GM21423 (cell line): Measurements from ENCODE around the gene TEAD1.

Experiments used
- ATAC-seq: cut with Tn5 transposase; IDR thresholded peaks from one replicate; pipeline ENCODE4 v1.9.1; 2021; ENCODE audit warnings: mild to moderate bottlenecking, moderate library complexity; ENCODE audit not compliant: unreplicated experiment

Gene TEAD1

GRCh38 chr11:12827929-12828812 lies 153.9 kb downstream of the TEAD1 start:
- ATAC-seq, result no peak

DNA sequence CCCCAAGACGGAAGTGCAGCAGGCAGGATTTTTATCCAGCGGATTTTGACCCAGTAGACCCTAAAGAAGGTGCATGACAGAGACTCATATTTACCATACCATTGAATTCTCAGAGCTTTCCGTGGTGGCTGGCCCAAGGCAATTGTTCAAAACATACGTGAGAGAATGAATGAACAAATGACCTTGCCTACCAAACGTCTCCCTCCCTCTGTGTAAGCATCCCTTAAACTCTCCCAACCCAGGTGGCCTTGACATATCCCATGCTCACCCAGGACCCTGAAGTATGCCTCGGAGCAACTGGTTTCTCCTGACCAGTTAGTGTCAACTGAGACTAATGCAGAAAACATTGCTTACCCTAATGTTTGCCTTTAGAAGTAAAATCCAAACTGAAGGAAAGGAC lies 154.9 kb downstream of the TEAD1 start:
- ATAC-seq, result no peak

DNA sequence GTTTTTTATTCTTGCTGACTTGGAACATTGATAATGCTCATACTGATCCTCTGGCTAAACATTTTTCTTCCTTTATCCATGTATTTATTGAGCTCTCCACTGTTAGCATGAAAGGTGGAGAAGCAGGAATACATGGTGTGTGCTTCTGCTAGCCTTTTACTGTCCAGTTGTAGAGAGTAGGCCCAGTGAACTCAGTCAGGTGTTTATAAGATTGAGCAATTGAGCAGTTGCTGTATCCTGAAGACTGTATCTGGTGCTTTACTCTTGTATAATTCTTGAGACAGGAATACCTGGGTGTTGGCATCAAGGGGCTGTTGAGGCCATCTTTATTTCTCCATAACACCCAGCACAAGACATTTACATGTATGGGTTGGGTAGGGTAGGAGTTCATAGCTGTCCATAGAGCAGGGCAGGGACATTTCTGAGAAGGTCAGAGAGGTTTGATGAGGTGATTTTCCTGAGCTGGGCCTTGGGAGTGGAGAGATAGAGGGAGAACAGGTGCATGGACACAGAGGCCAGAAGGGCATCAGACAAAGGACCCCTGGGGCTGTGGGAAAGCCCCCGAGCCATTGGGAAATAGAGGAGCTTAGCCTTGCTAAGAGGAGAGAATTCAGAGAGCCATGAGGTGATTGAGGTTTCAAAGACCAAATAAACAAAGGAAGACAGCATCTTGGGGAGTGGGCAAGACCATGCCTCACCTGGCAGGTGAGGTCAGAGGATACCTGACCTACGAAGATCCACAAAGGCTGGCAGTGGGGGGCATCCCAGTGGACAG lies 155.5 kb downstream of the TEAD1 start:
- no peak for ATAC-seq

DNA sequence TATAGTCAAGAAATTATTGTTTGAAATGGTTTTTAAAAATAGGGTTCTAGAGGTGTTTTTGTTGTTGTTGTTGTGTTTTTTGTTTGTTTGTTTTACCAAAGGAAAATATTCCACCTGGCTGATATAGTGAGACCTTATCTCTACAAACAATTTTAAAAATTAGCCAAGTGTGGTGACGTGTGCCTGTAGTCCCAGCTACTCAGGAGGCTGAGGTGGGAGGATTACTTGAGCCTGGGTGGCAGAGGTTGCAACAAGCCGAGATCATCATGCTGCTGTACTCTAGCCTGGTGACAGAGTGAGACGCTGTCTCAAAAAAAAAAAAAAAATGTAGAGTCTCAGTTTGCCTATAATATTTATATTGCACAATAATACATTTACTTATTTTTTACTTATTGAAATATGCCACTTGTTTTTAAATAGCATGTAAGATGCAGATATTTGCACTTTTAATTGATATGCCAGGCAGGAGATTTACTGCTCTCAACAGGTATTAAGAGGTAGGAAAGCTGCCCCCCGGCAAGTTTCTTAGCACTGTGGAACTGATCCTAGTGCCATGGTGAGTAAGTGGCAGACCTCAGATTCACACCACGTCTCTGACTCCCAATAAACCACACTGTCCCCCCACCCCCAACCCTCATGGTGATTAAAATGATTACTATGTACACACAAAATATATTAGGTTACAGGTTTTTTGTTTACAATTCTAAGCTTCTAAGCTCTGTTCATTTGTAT lies 157.4 kb downstream of the TEAD1 start:
- no peak for ATAC-seq

- ATAC-seq, result no peak
These were observed 158.4 kb downstream of the TEAD1 start for GRCh38 chr11:12832480-12833224.

DNA sequence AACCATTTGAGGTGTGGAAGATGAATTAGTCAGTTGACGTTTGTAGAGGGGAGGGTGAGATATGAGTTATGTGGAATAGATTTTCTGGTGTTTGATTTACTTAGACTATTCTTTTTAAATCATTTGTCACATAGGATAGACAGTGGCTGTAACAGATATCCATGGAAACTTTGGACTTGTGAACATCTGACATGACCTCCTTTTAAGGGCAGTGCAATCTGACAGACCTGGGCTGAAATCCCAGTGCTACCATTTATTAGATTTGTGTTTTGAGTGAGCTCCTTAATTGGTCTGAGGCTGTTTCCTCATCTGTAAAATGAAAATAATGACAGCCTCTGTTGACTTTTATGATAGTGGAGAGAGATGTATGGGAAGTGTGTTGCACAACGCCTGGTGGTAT lies 159.9 kb downstream of the TEAD1 start:
- ATAC-seq, result no peak

DNA sequence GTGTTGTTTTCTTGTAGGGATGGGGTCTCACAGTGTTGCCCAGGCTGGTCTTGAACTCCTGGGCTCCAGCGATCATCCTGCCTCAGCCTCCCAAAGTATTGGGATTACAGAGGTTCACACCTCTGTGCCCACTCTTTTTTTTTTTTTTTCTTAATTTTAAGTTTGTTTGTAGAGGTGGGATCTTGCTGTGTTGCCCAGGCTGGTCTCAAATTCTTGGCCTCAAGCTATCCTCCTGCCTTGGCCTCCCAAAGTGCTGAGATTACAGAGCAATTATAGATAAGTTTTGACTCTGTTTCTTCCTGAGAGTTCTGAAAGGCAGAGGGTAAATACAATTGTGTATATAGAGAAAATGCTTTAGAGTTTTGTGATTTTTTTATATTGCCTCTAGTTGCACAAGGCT lies 160.4 kb downstream of the TEAD1 start:
- ATAC-seq, result no peak

- no peak for ATAC-seq
These were observed 161.1 kb downstream of the TEAD1 start for GRCh38 chr11:12835286-12835685.

DNA sequence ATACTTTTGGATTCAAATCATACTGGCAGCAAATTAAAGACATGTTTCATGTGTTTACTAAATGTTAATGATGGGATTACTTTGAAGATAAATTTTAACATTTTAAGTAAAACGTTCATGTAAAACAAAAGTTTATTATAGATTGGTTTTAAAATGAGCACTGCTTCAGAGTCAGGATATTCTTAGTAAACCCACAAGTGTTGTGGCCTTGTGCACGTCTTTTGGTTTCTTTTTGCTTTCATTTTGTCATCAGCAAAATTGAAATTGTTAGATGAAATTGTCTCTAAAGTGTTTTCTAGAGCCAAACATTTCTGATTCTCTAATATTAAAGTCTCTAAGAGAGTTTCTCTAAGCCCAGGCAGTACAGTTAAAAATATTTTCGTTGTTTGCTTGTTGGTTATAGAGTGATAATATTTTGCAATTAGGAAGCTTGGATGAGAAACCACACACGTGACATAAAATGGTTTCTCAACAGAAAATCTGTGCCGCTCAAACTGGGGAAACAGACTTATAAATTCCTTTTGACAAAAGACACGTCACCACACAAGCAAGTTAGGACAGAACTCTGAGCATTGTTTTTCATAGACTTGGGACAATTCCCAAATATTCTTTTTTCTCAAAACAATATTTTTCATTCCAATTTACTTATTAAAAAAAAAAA lies 164.4 kb downstream of the TEAD1 start:
- no peak for ATAC-seq

DNA sequence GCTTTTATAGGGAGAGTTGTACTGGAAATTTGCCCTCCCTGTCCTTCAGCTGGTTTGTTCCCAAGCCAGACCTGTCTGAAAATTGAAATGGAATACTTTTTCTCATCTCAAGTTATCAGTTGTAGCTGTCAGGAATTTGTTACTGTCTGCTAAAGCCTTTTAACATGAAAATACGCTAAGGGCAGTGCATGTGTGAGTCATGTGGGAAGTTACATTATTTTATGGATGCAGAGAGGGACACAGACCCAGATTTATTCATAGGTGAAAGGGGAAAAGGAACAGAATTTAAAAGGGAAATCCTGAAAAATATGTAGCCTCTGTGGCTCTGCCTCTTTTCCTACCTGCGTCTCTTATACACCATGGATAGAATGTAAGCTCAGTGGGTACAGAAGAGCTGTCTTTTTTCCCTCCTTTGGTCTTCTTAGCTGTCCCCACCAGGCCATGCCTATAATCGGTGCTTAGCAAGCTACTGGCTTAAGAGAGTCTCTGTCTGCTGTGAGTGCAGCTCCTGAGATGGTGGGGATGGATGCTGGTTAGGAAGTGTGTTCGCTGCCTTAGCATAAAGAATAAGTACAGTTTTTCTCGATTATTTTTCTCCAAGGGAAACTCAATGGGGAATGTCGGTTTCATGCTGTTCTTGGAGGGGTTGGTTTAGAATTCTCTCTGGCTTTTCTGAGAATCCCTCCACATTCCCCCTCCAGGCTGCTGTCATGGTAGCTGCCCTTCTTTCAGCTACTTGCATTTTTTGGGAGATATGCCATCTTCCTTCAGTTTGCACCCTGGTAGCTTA lies 166.8 kb downstream of the TEAD1 start:
- no peak for ATAC-seq

GRCh38 chr11:12841946-12842630 lies 167.9 kb downstream of the TEAD1 start:
- no peak for ATAC-seq

DNA sequence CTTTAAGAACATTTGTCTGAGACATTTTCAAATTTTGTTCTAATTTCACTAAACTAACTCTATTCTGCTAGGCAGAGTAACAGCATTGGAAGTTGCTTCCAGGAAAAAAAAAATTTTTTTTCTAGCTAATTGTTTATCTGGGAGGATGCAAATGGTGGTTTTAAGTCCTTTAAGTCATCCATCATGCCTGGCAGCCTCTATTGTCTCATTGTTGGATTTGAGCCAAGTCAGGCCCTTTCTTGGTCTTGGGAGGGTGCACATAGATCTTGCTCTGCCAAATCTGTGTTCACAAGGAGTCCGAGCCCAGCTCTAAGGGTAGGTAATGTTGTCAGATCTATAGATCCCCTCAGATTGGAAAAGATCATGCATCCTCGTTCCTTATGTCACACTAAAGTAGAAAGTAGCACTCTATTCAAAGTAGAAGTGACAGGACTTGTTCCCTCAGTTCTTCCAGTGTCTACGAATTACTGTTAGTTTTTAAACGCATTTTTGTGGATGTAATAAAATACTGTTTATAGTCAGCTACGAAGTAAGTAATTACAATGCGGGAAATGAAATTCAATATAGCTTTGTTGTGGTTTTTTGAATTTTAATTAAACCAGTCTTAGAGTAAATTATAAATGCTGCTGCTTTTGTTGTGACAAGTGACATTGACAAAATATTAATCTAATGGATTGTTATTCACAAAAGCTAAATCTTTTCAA lies 168.9 kb downstream of the TEAD1 start:
- ATAC-seq, result no peak

DNA sequence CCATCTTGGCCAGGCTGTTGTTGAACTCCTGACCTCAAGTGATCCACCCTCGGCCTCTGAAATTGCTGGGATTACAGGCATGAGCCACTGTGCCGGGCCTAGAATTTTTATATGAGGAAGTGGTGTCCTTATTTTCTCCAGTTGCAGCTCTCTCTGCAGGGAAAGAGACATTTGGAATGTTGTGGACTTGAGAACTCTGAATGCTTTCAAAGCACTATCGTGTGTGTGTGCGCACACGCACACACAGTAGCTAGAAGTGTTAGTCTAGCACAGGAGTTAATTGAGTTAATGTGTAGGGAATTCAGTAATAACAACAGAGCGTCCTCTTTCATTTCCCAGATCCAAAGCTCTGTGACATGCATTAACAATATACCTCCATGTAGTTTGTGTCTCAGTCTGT lies 170.9 kb downstream of the TEAD1 start:
- ATAC-seq, result no peak

DNA sequence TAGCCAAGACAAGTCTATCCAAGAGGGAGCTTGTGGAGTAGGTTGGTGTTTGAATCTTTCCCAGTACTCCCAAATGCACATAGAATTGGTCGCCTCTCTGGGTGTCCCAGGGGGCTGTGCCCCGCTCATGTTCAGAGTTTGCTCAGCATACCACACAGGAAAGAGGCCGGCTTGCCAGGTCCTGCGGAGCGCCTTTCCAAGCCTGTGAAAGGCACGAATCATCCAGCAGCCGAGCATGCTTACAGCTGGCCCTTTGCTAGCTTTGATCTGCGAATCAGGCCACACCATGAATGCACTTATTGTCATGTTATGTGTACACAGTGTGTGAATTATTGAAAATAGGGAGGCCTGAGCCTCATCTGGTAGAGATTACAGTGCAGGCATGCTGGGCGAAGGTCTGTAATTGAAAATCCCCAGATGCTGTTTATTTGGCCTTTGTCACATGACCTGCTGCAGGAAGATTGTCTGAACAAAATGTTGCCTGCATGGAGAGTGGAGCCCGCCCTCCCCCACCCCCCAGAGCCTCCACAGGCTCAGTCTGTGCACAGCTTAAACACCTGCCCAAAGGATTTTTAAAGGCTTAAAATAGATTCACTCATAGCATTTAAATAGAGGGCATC lies 171.6 kb downstream of the TEAD1 start:
- ATAC-seq, result no peak

- no peak for ATAC-seq
These were observed 172.8 kb downstream of the TEAD1 start for GRCh38 chr11:12846786-12847615.

GRCh38 chr11:12848413-12848812 lies 174.2 kb downstream of the TEAD1 start:
- ATAC-seq, result no peak

GRCh38 chr11:12853325-12853651 lies 179.1 kb downstream of the TEAD1 start:
- ATAC-seq, result no peak
